Activated naive CD4-positive, alpha-beta T cell (primary cell): ENCODE measurements around the gene LRRC10B.

Source experiments
- DNase-seq, 4 experiments: peaks; one replicate each; lab custom pipeline; 2025; lab: John Stamatoyannopoulos, UW

Gene LRRC10B

DNA sequence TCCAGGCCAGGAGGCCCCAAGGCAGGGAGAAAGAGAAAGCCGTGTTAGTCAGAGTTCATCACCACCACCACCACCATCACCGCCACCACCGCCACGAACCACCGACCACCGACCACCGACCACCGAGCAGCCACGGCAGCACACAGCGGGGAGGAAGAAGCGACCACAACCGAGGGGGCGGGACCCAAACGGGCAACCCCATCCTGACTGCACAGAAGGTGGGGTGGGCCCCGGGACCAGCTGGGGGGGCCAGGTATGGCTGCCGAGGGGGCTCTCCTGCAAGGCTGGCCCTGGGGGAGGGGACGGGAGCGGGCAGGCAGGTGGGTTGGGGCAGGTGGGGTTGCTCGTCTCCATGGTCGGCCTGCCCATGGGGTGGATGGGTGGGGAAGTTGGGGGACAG, 38.1 kb downstream of the LRRC10B start:
- no peak for DNase-seq

- DNase-seq: no peak
Measured at GRCh38 chr11:61547246-61547645, 38.7 kb downstream of the LRRC10B start.

GRCh38 chr11:61549177-61549576, 40.6 kb downstream of the LRRC10B start:
- DNase-seq: no peak

- DNase-seq: no peak
Measured at GRCh38 chr11:61549662-61550568, 41.4 kb downstream of the LRRC10B start.

GRCh38 chr11:61550665-61551227, 42.2 kb downstream of the LRRC10B start:
- no peak for DNase-seq

GRCh38 chr11:61551634-61552033, 43.1 kb downstream of the LRRC10B start:
- no peak for DNase-seq

DNA sequence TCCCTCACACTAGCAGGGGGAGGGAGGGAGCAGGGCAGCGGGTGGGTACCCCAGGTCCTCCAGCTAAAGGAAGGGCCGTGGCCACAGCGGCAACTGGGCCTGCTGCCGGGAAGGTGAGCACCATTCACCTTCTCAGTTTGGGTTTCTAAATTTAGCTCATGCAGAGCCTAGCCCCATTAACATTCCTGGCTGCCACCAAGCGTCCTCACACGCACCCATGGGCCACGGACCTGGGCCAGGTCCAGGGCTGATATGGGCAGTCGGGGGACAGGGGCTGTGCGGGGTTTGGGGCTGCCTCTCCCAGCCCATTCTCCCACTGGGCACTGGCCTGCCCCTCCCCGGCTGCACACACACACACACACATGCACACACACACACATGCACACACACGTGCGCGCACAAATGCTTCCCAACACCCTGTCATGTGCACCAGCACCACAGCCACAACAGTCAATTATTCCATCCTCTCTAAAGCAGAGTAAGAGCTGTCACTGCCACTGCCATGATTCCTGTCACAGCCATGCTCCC, 43.6 kb downstream of the LRRC10B start:
- no peak for DNase-seq

DNA sequence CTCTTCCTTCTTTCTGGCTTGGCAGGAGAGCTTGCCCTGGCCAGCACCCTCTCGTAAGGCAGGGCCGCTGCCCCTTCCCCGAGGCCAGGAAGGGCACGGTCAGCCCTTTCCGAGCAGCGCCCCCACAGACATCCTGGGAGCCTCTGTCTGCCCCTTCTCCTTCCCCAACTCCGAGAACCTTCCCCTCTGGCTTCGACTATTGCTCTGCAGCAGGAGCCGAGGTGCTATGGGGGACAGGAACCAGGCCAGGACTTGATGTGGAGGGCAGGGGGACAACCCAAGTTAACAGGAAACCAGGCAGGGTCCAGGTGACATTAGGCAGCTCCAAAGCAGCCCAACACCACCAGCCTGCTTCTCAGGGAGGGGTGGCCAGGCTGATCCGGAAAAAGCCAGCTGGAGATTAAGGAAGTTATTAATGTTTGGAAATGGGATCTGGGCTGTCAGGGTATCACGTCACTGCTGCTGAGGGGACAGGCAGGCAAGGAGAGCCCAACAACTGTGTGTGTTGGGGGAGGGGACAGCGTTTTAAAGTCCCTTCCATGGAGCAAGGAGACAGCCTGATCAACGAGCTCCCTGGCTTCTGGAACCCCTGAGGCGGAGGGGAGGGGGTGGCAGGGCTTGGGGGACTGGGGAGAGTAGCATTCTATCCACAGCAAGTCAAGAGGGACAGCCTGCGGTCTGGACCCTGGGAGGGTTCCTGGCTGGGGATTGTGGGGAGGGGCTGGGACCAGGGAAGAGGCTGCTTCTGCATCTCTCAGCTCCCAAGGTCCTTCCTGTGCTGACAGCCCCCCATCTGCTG, 45.0 kb downstream of the LRRC10B start:
- DNase-seq: no peak

DNA sequence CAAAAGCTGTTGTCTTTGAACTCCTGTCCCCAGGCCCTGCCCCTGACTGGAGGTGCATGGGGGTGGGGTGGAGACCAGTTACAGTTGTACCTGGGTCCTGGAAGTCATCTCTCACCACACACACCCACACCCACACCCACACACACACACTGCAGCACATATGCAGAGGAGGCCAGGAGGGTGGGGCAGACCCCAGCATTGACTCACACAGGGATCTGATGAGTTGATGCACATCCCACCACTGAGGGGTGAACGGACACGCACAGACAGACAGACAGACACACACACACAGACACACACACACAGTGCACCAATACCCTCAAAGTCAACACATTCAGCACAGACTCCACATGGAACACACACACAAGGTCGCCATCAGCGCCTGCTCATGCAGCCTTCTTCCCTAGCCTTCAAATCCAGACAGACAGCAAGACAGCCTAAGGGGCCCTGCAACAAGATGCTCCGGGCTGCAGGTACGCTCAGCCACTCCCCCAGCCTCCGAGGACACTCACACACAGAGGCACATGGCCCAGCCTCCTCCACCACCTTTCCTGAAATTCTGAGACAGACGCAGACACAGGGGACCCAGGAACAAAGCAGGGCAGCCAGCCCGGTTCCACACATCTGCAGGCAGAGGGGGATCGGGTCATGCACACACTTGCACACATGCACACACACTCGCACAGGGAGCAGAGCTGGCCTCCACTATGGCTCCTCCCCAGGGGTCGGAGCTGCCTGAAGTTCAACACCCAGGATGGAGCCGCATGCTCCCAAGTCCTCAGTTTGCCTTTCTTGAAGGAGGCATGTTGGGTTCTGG, 45.8 kb downstream of the LRRC10B start:
- no peak for DNase-seq

GRCh38 chr11:61555051-61555969, 46.8 kb downstream of the LRRC10B start:
- no peak for DNase-seq

- no peak for DNase-seq
Measured at GRCh38 chr11:61555978-61556377, 47.4 kb downstream of the LRRC10B start.

DNA sequence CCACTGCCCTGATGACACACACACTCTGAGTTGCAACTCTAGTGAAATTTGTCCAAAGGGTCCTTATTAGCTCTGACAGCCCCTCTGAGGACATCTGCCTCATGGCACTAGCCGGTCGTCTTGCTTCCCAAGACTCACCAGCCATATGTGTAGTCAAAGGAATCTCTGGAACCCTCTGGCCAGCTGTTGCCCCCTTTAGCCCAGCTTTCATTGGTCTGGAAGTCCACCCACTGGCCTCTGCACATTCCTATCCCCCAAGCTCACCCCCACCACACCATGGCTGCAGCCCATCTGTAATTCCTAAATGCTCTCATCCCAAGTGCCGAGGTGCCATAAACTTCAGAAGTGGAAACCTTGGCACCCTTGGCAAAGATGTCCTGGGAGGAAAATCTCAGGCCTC, 48.1 kb downstream of the LRRC10B start:
- no peak for DNase-seq
